GM12892 (cell line): ENCODE data around the gene SOX6.
"Not testable (repeated sequence)": the region's sequence is repeated elsewhere in the genome, so short reads cannot be mapped to it uniquely, and the experiment has no call there.

Experiments used
- POLR2A ChIP-seq: IDR thresholded peaks from 2 replicates; pipeline ENCODE4 v1.6.1; 2011; ENCODE audit warnings: low read depth, low read length, control low read depth
- POLR2AphosphoS5 ChIP-seq: IDR thresholded peaks from 2 replicates; pipeline ENCODE4 v1.6.1; 2011; ENCODE audit warnings: low read depth, low read length, control low read depth
- TAF1 ChIP-seq: IDR thresholded peaks from 2 replicates; pipeline ENCODE4 v1.6.1; 2011; ENCODE audit warnings: low read depth, mild to moderate bottlenecking, control low read depth, low read length, borderline replicate concordance

DNA sequence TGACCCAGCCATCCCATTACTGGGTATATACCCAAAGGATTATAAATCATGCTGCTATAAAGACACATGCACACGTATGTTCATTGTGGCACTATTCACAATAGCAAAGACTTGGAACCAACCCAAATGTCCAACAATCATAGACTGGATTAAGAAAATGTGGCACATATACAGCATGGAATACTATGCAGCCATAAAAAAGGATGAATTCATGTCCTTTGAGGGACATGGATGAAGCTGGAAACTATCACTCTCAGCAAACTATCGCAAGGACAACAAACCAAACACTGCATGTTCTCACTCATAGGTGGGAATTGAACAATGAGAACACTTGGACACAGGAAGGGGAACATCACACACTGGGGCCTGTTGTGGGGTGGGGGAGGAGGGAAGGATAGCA lies 209.4 kb downstream of the SOX6 start:
- not testable (repeated sequence) for TF ChIP-seq POLR2A, POLR2AphosphoS5, TAF1
